Peyer's patch (tissue), 4 donors: ENCODE results near the gene MASP1.

ENCODE experiments used
- CTCF ChIP-seq, 6 experiments: fragments of 450-650 bp in 4 of 6; fragments of 200-600 bp in 2 of 6; sonication (generic) in 1 of 6; IDR thresholded peaks; one replicate each; pipeline ENCODE4 v1.5.1; 2017 to 2019; ENCODE audit warnings: antibody characterized with exemption in 6 of 6, mild to moderate bottlenecking in 3 of 6, moderate library complexity in 1 of 6
- POLR2A ChIP-seq, 2 donors: fragments of 450-650 bp; IDR thresholded peaks; one replicate each; pipeline ENCODE4 v1.5.1; 2017; ENCODE audit warnings: antibody characterized with exemption in 2 of 2, mild to moderate bottlenecking in 2 of 2, moderate library complexity in 2 of 2

DNA sequence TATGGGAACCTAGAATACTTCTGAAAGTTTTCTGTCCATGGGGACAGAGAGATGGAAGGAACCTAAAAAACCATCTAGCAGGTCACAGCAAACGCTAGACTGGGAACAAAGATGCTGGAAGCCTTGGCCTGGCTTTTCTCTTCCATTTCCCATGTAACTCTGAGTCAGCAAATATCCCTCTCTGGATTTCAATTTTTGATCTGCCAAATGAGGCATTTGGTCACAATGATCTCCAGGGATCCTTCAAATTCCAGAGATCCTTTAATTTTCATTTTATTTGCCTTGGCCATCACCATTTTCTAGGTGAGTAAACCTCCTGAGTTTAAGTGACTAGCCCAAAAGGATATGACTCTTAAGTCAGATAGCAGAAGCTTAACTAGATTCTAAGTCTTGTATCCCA, 54.6 kb downstream of the MASP1 start:
- TF ChIP-seq CTCF (IDR thresholded peaks at IDR 0.05) (no peak), POLR2A (IDR thresholded peaks at IDR 0.05) (no peak)
